ENCODE results near the gene MUCL3.
"Not testable (repeated sequence)": the region's sequence is repeated elsewhere in the genome, so short reads cannot be mapped to it uniquely, and the experiment has no call there.

The MUCL3 gene

DNA sequence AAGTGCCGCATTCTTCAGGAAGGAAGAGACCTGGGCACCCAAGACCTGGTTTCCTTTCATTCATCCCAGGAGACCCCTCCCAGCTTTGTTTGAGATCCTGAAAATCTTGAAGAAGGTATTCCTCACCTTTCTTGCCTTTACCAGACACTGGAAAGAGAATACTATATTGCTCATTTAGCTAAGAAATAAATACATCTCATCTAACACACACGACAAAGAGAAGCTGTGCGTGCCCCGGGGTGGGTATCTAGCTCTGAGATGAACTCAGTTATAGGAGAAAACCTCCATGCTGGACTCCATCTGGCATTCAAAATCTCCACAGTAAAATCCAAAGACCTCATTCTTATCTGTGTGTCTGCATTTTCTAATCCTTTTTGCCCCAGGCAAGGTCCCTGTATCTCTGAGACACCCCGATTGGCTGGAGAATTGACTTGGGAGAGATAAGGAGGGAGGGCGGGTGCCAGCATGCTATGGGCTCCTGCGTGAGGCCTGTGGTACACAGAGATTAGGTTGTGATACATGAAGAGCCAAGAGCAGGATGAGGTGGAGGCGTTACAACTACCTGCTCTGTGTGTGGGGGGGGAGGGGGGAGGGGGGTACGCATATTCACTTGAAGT lies 47.5 kb downstream of the MUCL3 start:
- no peak for DNase-seq

DNA sequence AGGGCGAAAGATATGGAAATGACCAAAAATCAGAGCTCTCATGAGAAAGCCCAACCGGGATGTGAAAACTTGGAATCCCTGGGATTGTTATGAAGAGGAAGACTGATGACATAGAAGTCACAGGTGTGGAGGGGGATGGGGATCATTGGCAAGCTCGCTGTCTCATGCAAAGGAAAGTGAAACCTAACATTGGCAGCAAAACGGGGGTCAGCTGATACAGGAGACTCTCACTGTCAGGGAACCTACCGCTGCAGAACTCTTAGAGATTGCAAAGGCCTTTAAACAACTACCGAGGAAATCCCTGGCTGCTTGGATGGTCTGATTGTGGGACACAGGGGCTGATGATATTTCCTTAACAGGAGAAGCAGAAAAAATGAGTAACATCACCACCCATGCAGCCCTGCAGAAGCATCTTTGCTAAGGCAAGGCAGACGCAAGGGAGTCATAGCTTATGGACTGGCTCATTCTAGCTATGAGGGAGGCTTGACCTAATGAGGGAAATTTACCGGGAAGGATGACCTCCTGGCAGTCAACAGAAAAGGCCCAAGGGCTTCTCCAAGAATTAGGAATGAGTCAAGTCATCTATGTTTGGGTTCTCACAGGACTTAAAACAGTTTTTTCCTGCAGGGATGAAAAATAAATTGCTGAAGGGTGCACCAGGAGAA lies 49.8 kb downstream of the MUCL3 start:
- DNase-seq: no peak

DNA sequence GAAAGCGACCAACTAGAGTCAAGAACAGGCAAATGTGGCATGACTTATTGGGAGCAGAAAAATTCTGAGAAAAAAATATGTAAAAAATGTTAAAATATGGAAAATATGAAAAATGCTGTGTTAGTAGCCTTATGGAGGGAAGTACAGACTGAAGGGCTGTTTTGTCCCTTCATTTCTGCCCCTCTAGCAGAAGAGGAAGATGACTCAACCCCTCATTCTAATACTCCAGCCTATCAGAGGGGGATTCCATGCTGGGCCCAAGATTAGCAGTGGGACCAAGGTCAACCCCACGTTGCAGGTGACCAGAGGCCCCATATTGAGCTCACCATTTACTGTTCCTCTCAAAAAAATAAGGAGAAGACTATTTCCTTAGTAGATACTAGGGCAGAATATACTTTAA lies 51.1 kb downstream of the MUCL3 start:
- DNase-seq: no peak

DNA sequence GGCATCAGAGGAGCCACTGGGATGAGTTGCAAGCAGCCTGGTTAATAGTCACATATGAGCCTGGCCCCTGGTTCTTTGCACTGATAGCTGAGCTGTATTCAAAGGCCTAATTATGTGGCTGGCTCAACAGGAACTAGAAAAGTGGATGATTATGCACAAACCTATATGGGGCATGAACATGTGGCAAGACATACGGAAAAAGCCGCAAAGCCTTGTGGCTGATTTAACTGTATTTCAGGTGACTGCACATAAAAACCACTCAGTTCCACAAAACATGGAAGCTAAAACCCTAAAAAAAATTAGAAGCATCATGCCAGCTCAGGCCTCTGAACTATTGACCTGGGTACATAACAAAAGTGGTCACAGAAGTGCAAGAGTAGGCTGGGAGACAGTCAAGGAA lies 56.5 kb downstream of the MUCL3 start:
- DNase-seq: no peak

DNA sequence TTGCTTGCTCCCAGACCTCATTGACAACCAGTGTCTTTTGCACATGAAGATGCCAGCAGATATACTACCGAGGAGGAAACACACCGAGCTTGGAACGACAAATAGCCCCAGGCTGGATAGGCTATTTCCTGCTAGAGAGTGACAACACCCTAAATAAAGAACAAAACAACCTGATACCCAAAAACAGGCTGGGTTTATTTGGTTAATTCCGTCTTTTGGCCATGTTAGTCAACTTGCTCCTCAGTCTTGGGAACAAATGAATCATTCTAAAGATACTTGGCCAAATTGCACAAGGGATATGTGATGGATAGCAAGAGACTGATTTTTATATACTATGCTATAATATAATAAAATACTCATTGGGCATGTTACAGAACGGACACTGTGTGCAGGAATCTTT lies 58.0 kb downstream of the MUCL3 start:
- DNase-seq: no peak

DNA sequence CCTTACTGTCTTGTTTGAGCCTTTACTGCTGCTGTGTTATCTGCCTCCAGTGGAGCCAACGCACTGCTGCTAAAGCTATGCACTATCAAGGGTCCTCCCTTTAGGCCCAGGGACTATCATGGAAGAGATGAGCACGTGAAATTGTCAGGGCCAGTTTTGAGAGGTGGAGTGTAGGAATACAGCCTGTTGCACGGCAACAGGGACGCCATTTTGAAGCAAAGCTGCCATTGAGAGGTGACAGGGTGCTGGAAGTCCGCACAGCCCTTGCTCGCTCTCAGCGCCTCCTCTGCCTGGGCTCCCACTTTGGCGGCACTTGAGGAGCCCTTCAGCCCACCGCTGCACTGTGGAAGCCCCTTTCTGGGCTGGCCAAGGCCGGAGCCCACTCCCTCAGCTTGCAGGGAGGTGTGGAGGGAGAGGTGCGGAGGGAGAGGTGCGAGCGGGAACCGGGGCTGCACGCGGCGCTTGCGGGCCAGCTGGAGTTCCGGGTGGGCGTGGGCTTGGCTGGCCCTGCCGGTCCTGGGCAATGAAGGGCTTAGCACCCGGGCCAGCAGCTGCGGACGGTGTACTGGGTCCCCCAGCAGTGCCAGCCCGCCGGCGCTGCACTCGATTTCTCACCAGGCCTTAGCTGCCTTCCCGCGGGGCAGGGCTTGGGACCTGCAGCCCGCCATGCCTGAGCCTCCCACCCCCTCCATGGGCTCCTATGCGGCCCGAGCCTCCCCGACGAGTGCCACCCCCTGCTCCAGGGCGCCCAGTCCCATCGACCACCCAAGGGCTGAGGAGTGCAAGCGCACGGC lies 59.5 kb downstream of the MUCL3 start:
- not testable (repeated sequence) for DNase-seq

DNA sequence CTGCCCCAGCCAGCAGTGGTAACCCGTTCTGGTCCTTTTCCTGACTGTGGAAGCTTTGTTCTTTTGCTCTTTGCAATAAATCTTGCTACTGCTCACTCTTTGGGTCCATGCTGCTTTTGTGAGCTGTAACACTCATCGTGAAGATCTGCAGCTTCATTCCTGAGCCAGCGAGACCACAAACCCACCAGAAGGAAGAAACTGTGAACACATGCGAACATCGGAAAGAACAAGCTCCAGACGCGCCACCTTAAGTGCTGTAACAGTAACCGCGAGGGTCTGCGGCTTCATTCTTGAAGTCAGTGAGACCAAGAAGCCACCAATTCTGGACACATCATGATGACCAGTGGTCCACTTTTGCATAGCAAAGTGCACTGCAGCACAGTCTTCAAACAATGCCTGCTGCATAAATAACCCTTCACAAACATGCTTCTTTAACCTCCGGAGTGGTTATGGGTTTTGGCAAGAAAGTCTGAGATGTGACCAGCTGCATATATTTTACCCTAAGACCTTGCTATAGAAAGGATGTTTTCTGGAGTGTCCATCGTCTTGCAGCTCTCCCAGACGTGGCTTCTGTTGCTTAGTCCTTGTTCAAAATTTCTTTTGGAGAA lies 60.6 kb downstream of the MUCL3 start:
- no peak for DNase-seq

DNA sequence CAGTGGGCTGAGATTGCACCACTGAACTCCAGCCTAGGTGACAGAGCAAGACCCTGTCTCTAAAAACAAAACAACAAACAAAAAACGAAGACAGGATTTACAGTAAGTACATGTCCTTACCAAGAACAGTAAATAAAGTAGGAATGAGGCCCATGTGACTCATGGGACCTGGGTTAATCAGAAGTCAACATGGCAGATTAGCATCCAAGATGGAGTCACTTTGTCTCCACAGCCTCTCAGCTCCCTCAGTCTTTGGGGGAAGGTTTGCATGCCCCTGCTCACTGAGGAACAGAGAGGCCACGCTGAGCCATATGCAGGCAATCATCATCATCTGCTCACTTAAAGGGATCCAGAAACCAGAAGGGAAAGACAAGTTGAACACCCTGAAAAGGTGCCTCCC lies 61.7 kb downstream of the MUCL3 start:
- no peak for DNase-seq
